ENCODE results near the gene CRYAA. TPM values are rescaled to one million over a fixed set of nuclear protein-coding genes. Genes with fewer than 3 reads are reported as not detected.
A peak's percentile ranks its signal among the peaks of the same experiment; 100 is the strongest.

Gene CRYAA
- total and polyA plus RNA-seq, 2 of the 8 experiments (the other 6 are each of a cell fraction or from before 2014, with no cell fraction given), result not detected

GRCh38 chr21:43189936-43190335 lies 21.1 kb downstream of the CRYAA start:
- H2BK15ac ChIP-seq (ENCODE audit: low read length), result no peak overlapping the region
- no peak overlapping the region for H4K5ac ChIP-seq (ENCODE audit: insufficient read length, low read depth, low read length)
- no peak for DNase-seq (ENCODE audit: low read depth in 1 of 2, low spot score in 2 of 2)
- H2AFZ ChIP-seq (ENCODE audit: low read length), result 0 out of 2 replicates have a peak overlapping the region, but pooled peaks have one; percentile 49
- H2BK120ac ChIP-seq (replicated peaks; ENCODE audit: low read depth, low read length), result no peak overlapping the region
- H3K14ac ChIP-seq (ENCODE audit: insufficient read length), result no peak overlapping the region
- no peak overlapping the region for H2BK5ac ChIP-seq (ENCODE audit: low read depth, low read length)
- 0 out of 4 replicates have a peak overlapping the region, but pooled peaks of 1 of the 2 experiments have one; percentile 28 for H3K4me2 ChIP-seq (ENCODE audit: insufficient read depth in 1 of 2, low read depth in 2 of 2, low read length in 2 of 2)
- H3K79me1 ChIP-seq (ENCODE audit: low read depth, low read length), result no peaks in the 10 kb centered on the region
- H3K4ac ChIP-seq (replicated peaks; ENCODE audit: insufficient read length, low read depth, low read length), result no peak overlapping the region
- no peak overlapping the region for H3K18ac ChIP-seq (ENCODE audit: extremely low read depth, low read length)
- ChIA-PET CTCF (ENCODE audit: partially characterized antibody) (interaction anchor here (1.0 to 1.2 kb wide), 2 partner anchors 132 to 421 kb away, joined by 3 read pairs; no protein-coding TSS in a partner anchor), POLR2A (ENCODE audit: partially characterized antibody) (no interaction called here)
- no peak overlapping the region for H4K91ac ChIP-seq (replicated peaks; ENCODE audit: insufficient read length, low read length)
- H3K23ac ChIP-seq (ENCODE audit: insufficient read length), result no peak overlapping the region
- H4K8ac ChIP-seq (ENCODE audit: extremely low read depth, insufficient read depth, low read length), result no peak overlapping the region
- H4K20me1 ChIP-seq (replicated peaks in 1 of 2; ENCODE audit: control insufficient read depth in 1 of 2, insufficient read depth in 2 of 2, low read length in 2 of 2), result peaks cover 0 to 3% of the 10 kb centered on the region in 2 experiments
- H3K9me3 ChIP-seq (ENCODE audit: insufficient read depth in 2 of 2, low read depth in 1 of 2, low read length in 1 of 2), result no peaks in the 10 kb centered on the region
- H2AK5ac ChIP-seq (ENCODE audit: low read depth, low read length), result no peak overlapping the region
- H2BK20ac ChIP-seq (ENCODE audit: low read length), result no peak overlapping the region
- H3K36me3 ChIP-seq (ENCODE audit: control insufficient read depth in 2 of 4, insufficient read depth in 4 of 4, low read length in 3 of 4), result no peaks in the 10 kb centered on the region
- peak; percentile 13 for FAIRE-seq
- 90% methylated on average over 6 of the region's 6 CpGs; no CpG with 5 or more reads in 1 of the 2 experiments for WGBS, 2 experiments (ENCODE audit: extremely low coverage in 1 of 2, insufficient coverage in 1 of 2, insufficient read length in 1 of 2, insufficient replicate concordance in 2 of 2, low coverage in 1 of 2, low lambda C conversion rate in 2 of 2, missing lambda C conversion rate in 1 of 2)
- no peak overlapping the region for H3K56ac ChIP-seq (replicated peaks; ENCODE audit: insufficient read length, low read depth, low read length)
- no peak overlapping the region for H3K9ac ChIP-seq (replicated peaks in 1 of 4; ENCODE audit: extremely low read depth in 1 of 4, low read depth in 3 of 4, low read length in 3 of 4)
- no peak overlapping the region for H2BK12ac ChIP-seq (ENCODE audit: low read depth, low read length)
- H3K27me3 ChIP-seq (replicated peaks in 1 of 4; ENCODE audit: control insufficient read depth in 3 of 4, extremely low read depth in 1 of 4, insufficient read depth in 3 of 4, low read length in 3 of 4), result no peaks in the 10 kb centered on the region
- no peaks in the 10 kb centered on the region for H3K79me2 ChIP-seq (ENCODE audit: control insufficient read depth in 1 of 2, insufficient read depth in 2 of 2, low read length in 2 of 2)
- peaks cover 0 to 2% (median under 1%) of the 10 kb centered on the region in 4 experiments; a peak in 1 of 7 replicates for H3K4me1 ChIP-seq (replicated peaks in 1 of 4; ENCODE audit: control insufficient read depth in 3 of 4, insufficient read depth in 4 of 4, low read length in 3 of 4)
- no peak overlapping the region for H3K27ac ChIP-seq (ENCODE audit: low read depth, low read length)
- H3K23me2 ChIP-seq (ENCODE audit: low read depth, low read length), result peaks cover 4% of the 10 kb centered on the region; the same call in 1 of the 2 replicates
- no peak overlapping the region for H3K4me3 ChIP-seq (ENCODE audit: extremely low read depth in 1 of 4, insufficient read depth in 2 of 4, low read depth in 3 of 4, low read length in 4 of 4)
- TF ChIP-seq SAP30 (IDR thresholded peaks at IDR 0.05; ENCODE audit: insufficient read depth, insufficient replicate concordance, low read length), result no peak
- TF ChIP-seq CEBPB (IDR thresholded peaks at IDR 0.05; ENCODE audit: low read depth, low read length), result no peak
- TF ChIP-seq POU5F1 (IDR thresholded peaks at IDR 0.05; ENCODE audit: low read depth, low read length), result no peak
- TF ChIP-seq RFX5 (IDR thresholded peaks at IDR 0.05; ENCODE audit: borderline replicate concordance, low read depth, low read length), result no peak
- no peak for TF ChIP-seq NRF1 (IDR thresholded peaks at IDR 0.05; ENCODE audit: low read depth, low read length)
- TF ChIP-seq POLR2AphosphoS5 (IDR thresholded peaks at IDR 0.05; ENCODE audit: low read depth, low read length), result no peak
- TF ChIP-seq E2F6 (IDR thresholded peaks at IDR 0.05), result no peak
- TF ChIP-seq TEAD4 (IDR thresholded peaks at IDR 0.05; ENCODE audit: low read depth, low read length), result no peak
- no peak for TF ChIP-seq ATF2 (IDR thresholded peaks at IDR 0.05; ENCODE audit: low read length)
- TF ChIP-seq CBX5 (IDR thresholded peaks at IDR 0.05; ENCODE audit: low read depth, low read length), result no peak
- TF ChIP-seq TBP (IDR thresholded peaks at IDR 0.05; ENCODE audit: low read depth, low read length), result no peak
- TF ChIP-seq PHF8 (conservative IDR thresholded peaks at IDR 0.05; ENCODE audit: low read depth, low read length), result no peak
